ENCODE measurements around the gene NBEA. TPM values are rescaled to one million over a fixed set of nuclear protein-coding genes. Genes with fewer than 3 reads are reported as not detected.
A peak's percentile ranks its signal among the peaks of the same experiment; 100 is the strongest.

Gene NBEA
- total RNA-seq, 5 donors from 2014 or later (not counting 1 experiment from before 2014, with no cell fraction given) = 1.3 to 8.7 (median 3.7) TPM

GRCh38 chr13:35629026-35629425 is 687.0 kb downstream of the NBEA start:
- no peaks in the 10 kb centered on the region for H3K27me3 Mint-ChIP-seq
- no CpG with 5 or more reads among the region's 2 CpGs for WGBS (ENCODE audit: insufficient coverage)
- ChIA-PET POLR2A (interaction anchor here in 1 of 2 donors (0.5 kb wide), 1 partner anchor 44 kb away, joined by 3 read pairs; no protein-coding TSS in a partner anchor), CTCF (no interaction called here)
- H3K36me3 ChIP-seq (ENCODE audit: control insufficient read depth in 2 of 2, extremely low read depth in 1 of 2, insufficient read depth in 1 of 2, low read length in 1 of 2) = no peaks in the 10 kb centered on the region
- H3K36me3 Mint-ChIP-seq = no peaks in the 10 kb centered on the region
- no peak overlapping the region for H3K4me3 ChIP-seq (ENCODE audit: control insufficient read depth in 1 of 2, extremely low read depth in 1 of 2, low read length in 1 of 2)
- ATAC-seq (replicated peaks in 1 of 4) (no peak), DNase-seq (no peak)
- no peak overlapping the region for H3K27ac Mint-ChIP-seq
- no peaks in the 10 kb centered on the region for H3K4me1 ChIP-seq (ENCODE audit: control insufficient read depth in 1 of 2, extremely low read depth in 1 of 2, insufficient read depth in 2 of 2, low read length in 2 of 2)
- H3K27me3 ChIP-seq (replicated peaks in 1 of 2; ENCODE audit: control insufficient read depth in 2 of 2, extremely low read depth in 1 of 2, insufficient read depth in 2 of 2, low read length in 1 of 2) = no peaks in the 10 kb centered on the region
- H3K9me3 ChIP-seq = no peaks in the 10 kb centered on the region
- no peak overlapping the region for H3K27ac ChIP-seq (ENCODE audit: low read length)
- no peaks in the 10 kb centered on the region for H3K4me1 Mint-ChIP-seq
- H3K4me3 Mint-ChIP-seq = no peak overlapping the region
- H3K9me3 Mint-ChIP-seq = no peaks in the 10 kb centered on the region

GRCh38 chr13:35630551-35631275 is 688.6 kb downstream of the NBEA start:
- Mint-ChIP-seq H3K27ac (no peak overlapping the region), H3K9me3 (no peaks in the 10 kb centered on the region), H3K4me3 (no peak overlapping the region), H3K27me3 (no peaks in the 10 kb centered on the region), H3K36me3 (no peaks in the 10 kb centered on the region), H3K4me1 (no peaks in the 10 kb centered on the region)
- Histone ChIP-seq H3K9me3 (no peaks in the 10 kb centered on the region), H3K4me3 (ENCODE audit: control insufficient read depth in 1 of 2, extremely low read depth in 1 of 2, low read length in 1 of 2) (no peak overlapping the region), H3K27me3 (replicated peaks in 1 of 2; ENCODE audit: control insufficient read depth in 2 of 2, extremely low read depth in 1 of 2, insufficient read depth in 2 of 2, low read length in 1 of 2) (no peaks in the 10 kb centered on the region), H3K36me3 (ENCODE audit: control insufficient read depth in 2 of 2, extremely low read depth in 1 of 2, insufficient read depth in 1 of 2, low read length in 1 of 2) (no peaks in the 10 kb centered on the region), H3K27ac (ENCODE audit: low read length) (no peak overlapping the region), H3K4me1 (ENCODE audit: control insufficient read depth in 1 of 2, extremely low read depth in 1 of 2, insufficient read depth in 2 of 2, low read length in 2 of 2) (no peaks in the 10 kb centered on the region)
- WGBS (ENCODE audit: insufficient coverage) = 100% methylated on average over 2 of the region's 5 CpGs
- POLR2A ChIA-PET = no interaction called here
- CTCF ChIA-PET = interaction anchor here (0.6 to 0.7 kb wide), 3 partner anchors 149 to 348 kb away, joined by 3 to 6 read pairs (median 3); no protein-coding TSS in a partner anchor
- ATAC-seq (replicated peaks in 1 of 4) = no peak
- DNase-seq = peak in 1 of 35 experiments; percentile 1

- no peaks in the 10 kb centered on the region for H3K9me3 ChIP-seq
- Mint-ChIP-seq H3K9me3 (no peaks in the 10 kb centered on the region), H3K27ac (no peak overlapping the region), H3K4me3 (no peak overlapping the region), H3K36me3 (no peaks in the 10 kb centered on the region), H3K4me1 (no peaks in the 10 kb centered on the region), H3K27me3 (no peaks in the 10 kb centered on the region)
- ChIA-PET POLR2A (interaction anchor here in 1 of 2 donors (0.6 kb wide), 1 partner anchor 174 kb away, joined by 3 read pairs; no protein-coding TSS in a partner anchor), CTCF (interaction anchor here (0.6 to 0.7 kb wide), 2 partner anchors 8 to 148 kb away, joined by 3 to 6 read pairs; no protein-coding TSS in a partner anchor)
- DNase-seq (no peak), ATAC-seq (replicated peaks in 1 of 4) (no peak)
- no peak overlapping the region for H3K4me3 ChIP-seq (ENCODE audit: control insufficient read depth in 1 of 2, extremely low read depth in 1 of 2, low read length in 1 of 2)
- H3K27me3 ChIP-seq (replicated peaks in 1 of 2; ENCODE audit: control insufficient read depth in 2 of 2, extremely low read depth in 1 of 2, insufficient read depth in 2 of 2, low read length in 1 of 2) = no peaks in the 10 kb centered on the region
- no peak overlapping the region for H3K27ac ChIP-seq (ENCODE audit: low read length)
- H3K4me1 ChIP-seq (ENCODE audit: control insufficient read depth in 1 of 2, extremely low read depth in 1 of 2, insufficient read depth in 2 of 2, low read length in 2 of 2) = no peaks in the 10 kb centered on the region
- no peaks in the 10 kb centered on the region for H3K36me3 ChIP-seq (ENCODE audit: control insufficient read depth in 2 of 2, extremely low read depth in 1 of 2, insufficient read depth in 1 of 2, low read length in 1 of 2)
These were observed 689.6 kb downstream of the NBEA start for GRCh38 chr13:35631666-35632065.

GRCh38 chr13:35643625-35644024 is 701.6 kb downstream of the NBEA start:
- H3K4me3 ChIP-seq (ENCODE audit: control insufficient read depth in 1 of 2, extremely low read depth in 1 of 2, low read length in 1 of 2) = no peak overlapping the region
- no peak overlapping the region for H3K27ac Mint-ChIP-seq
- ATAC-seq (replicated peaks in 1 of 4) (no peak), DNase-seq (no peak)
- H3K9me3 Mint-ChIP-seq = no peaks in the 10 kb centered on the region
- no CpG with 5 or more reads among the region's 3 CpGs for WGBS (ENCODE audit: insufficient coverage)
- POLR2A ChIA-PET = interaction anchor here in 1 of 2 donors (0.6 kb wide), 1 partner anchor 273 kb away, joined by 3 read pairs; no protein-coding TSS in a partner anchor
- no peaks in the 10 kb centered on the region for H3K36me3 ChIP-seq (ENCODE audit: control insufficient read depth in 2 of 2, extremely low read depth in 1 of 2, insufficient read depth in 1 of 2, low read length in 1 of 2)
- CTCF ChIA-PET = interaction anchor here in 1 of 2 donors (0.6 kb wide), 1 partner anchor 1567 kb away, joined by 7 read pairs; no protein-coding TSS in a partner anchor
- H3K9me3 ChIP-seq = no peaks in the 10 kb centered on the region
- H3K4me1 Mint-ChIP-seq = no peaks in the 10 kb centered on the region
- no peak overlapping the region for H3K27ac ChIP-seq (ENCODE audit: low read length)
- H3K4me1 ChIP-seq (ENCODE audit: control insufficient read depth in 1 of 2, extremely low read depth in 1 of 2, insufficient read depth in 2 of 2, low read length in 2 of 2) = no peaks in the 10 kb centered on the region
- H3K27me3 ChIP-seq (replicated peaks in 1 of 2; ENCODE audit: control insufficient read depth in 2 of 2, extremely low read depth in 1 of 2, insufficient read depth in 2 of 2, low read length in 1 of 2) = no peaks in the 10 kb centered on the region
- H3K4me3 Mint-ChIP-seq = no peak overlapping the region
- H3K36me3 Mint-ChIP-seq = no peaks in the 10 kb centered on the region
- no peaks in the 10 kb centered on the region for H3K27me3 Mint-ChIP-seq

- 33% methylated on average over 1 of the region's 7 CpGs for WGBS (ENCODE audit: insufficient coverage)
- no peak for ATAC-seq (replicated peaks in 1 of 4)
- Mint-ChIP-seq H3K36me3 (no peaks in the 10 kb centered on the region), H3K27ac (no peak overlapping the region), H3K9me3 (peaks cover 0 to under 1% (median 0%) of the 10 kb centered on the region in 3 donors), H3K27me3 (no peaks in the 10 kb centered on the region), H3K4me3 (no peak overlapping the region), H3K4me1 (no peaks in the 10 kb centered on the region)
- no peak for DNase-seq
- H3K4me3 ChIP-seq (ENCODE audit: control insufficient read depth in 1 of 2, extremely low read depth in 1 of 2, low read length in 1 of 2) = no peak overlapping the region
- no peaks in the 10 kb centered on the region for H3K9me3 ChIP-seq
- ChIA-PET CTCF (no interaction called here), POLR2A (no interaction called here)
- no peaks in the 10 kb centered on the region for H3K4me1 ChIP-seq (ENCODE audit: control insufficient read depth in 1 of 2, extremely low read depth in 1 of 2, insufficient read depth in 2 of 2, low read length in 2 of 2)
- no peaks in the 10 kb centered on the region for H3K27me3 ChIP-seq (replicated peaks in 1 of 2; ENCODE audit: control insufficient read depth in 2 of 2, extremely low read depth in 1 of 2, insufficient read depth in 2 of 2, low read length in 1 of 2)
- no peaks in the 10 kb centered on the region for H3K36me3 ChIP-seq (ENCODE audit: control insufficient read depth in 2 of 2, extremely low read depth in 1 of 2, insufficient read depth in 1 of 2, low read length in 1 of 2)
- H3K27ac ChIP-seq (ENCODE audit: low read length) = no peak overlapping the region
These were observed 704.1 kb downstream of the NBEA start for GRCh38 chr13:35646056-35646774.

GRCh38 chr13:35648201-35648600 is 706.1 kb downstream of the NBEA start:
- no peaks in the 10 kb centered on the region for H3K4me1 ChIP-seq (ENCODE audit: control insufficient read depth in 1 of 2, extremely low read depth in 1 of 2, insufficient read depth in 2 of 2, low read length in 2 of 2)
- ChIA-PET CTCF (no interaction called here), POLR2A (no interaction called here)
- Mint-ChIP-seq H3K27ac (no peak overlapping the region), H3K36me3 (no peaks in the 10 kb centered on the region), H3K27me3 (no peaks in the 10 kb centered on the region), H3K4me3 (no peak overlapping the region), H3K4me1 (no peaks in the 10 kb centered on the region), H3K9me3 (peaks cover 0 to 4% (median 0%) of the 10 kb centered on the region in 3 donors)
- H3K27ac ChIP-seq (ENCODE audit: low read length) = no peak overlapping the region
- DNase-seq (no peak), ATAC-seq (replicated peaks in 1 of 4) (no peak)
- H3K36me3 ChIP-seq (ENCODE audit: control insufficient read depth in 2 of 2, extremely low read depth in 1 of 2, insufficient read depth in 1 of 2, low read length in 1 of 2) = no peaks in the 10 kb centered on the region
- H3K9me3 ChIP-seq = no peaks in the 10 kb centered on the region
- H3K4me3 ChIP-seq (ENCODE audit: control insufficient read depth in 1 of 2, extremely low read depth in 1 of 2, low read length in 1 of 2) = no peak overlapping the region
- WGBS (ENCODE audit: insufficient coverage) = 100% methylated on average over 1 of the region's 4 CpGs
- H3K27me3 ChIP-seq (replicated peaks in 1 of 2; ENCODE audit: control insufficient read depth in 2 of 2, extremely low read depth in 1 of 2, insufficient read depth in 2 of 2, low read length in 1 of 2) = no peaks in the 10 kb centered on the region
